Thyroid gland (tissue), 4 donors: Measurements from ENCODE around the gene BGLAP. TPM values are rescaled to one million over a fixed set of nuclear protein-coding genes. Genes with fewer than 3 reads are reported as not detected.

Experiments
- DNase-seq, 2 donors: peaks; one replicate each; pipeline ENCODE4 v3.0.0-alpha.2; 2019
- H3K27ac ChIP-seq, 3 donors: fragments of 200-600 bp; sonication (generic); 1 replicate in 2 of 3; 2 replicates in 1 of 3; pipeline ENCODE4 v1.5.1; 2016 to 2019; ENCODE audit warnings: mild to moderate bottlenecking in 1 of 3, moderate library complexity in 1 of 3
- H3K27me3 ChIP-seq: fragments of 200-600 bp; sonication (generic); one replicate; pipeline ENCODE4 v1.5.1; 2019
- H3K36me3 ChIP-seq, 2 donors: fragments of 200-600 bp; sonication (generic); one replicate each; pipeline ENCODE4 v1.5.1; 2016 to 2019
- H3K4me1 ChIP-seq, 2 donors: fragments of 200-600 bp; sonication (generic); one replicate each; pipeline ENCODE4 v1.5.1; 2017 to 2019
- H3K4me3 ChIP-seq, 3 donors: fragments of 200-600 bp; sonication (generic); replicated peaks in 1 of 3; 1 replicate in 2 of 3; 2 replicates in 1 of 3; pipeline ENCODE4 v1.5.1; 2016; ENCODE audit warnings: mild to moderate bottlenecking in 1 of 3
- H3K9me3 ChIP-seq: fragments of 200-600 bp; sonication (generic); one replicate; pipeline ENCODE4 v1.5.1; 2017
- CTCF ChIP-seq, 6 experiments: fragments of 200-600 bp in 3 of 6; fragments of 450-650 bp in 3 of 6; sonication (generic) in 3 of 6; IDR thresholded peaks; one replicate each; pipeline ENCODE4 v1.5.1; 2016 to 2019; ENCODE audit warnings: antibody characterized with exemption in 6 of 6, mild to moderate bottlenecking in 2 of 6, inconsistent platforms in 1 of 6, moderate library complexity in 1 of 6
- POLR2A ChIP-seq, 2 donors: fragments of 450-650 bp; IDR thresholded peaks; one replicate each; pipeline ENCODE4 v1.6.1; 2017; ENCODE audit warnings: antibody characterized with exemption in 2 of 2, mild to moderate bottlenecking in 2 of 2, moderate library complexity in 1 of 2
- WGBS, 2 donors: methylation state at CpG; one replicate each; pipeline ENCODE4 v1.1.5; 2017; 5-methylcytosine and 5-hydroxymethylcytosine counted together
- intact Hi-C: fragments of 100-400 bp; cut with DNase I; formaldehyde crosslinking; loops from one replicate; pipeline ENCODE4 v1.15.1; 2023
- total RNA-seq, 4 donors: library from RNA; depleted of rRNA; stranded (reverse); fragments of >200 nt; gene quantifications; one replicate each; pipeline ENCODE4 v1.2.3, GENCODE V29; 2016

BGLAP gene
- total RNA-seq, 4 donors from 2014 or later, result 1.0 to 4.4 (median 1.3) TPM; not detected in 1

- intact Hi-C loops, result no loop called here
- Histone ChIP-seq H3K27me3 (no peaks in the 10 kb centered on the region), H3K27ac (no peak overlapping the region), H3K4me3 (no peak overlapping the region), H3K9me3 (no peaks in the 10 kb centered on the region), H3K4me1 (no peaks in the 10 kb centered on the region), H3K36me3 (peaks cover 68 to 79% of the 10 kb centered on the region in 2 donors)
- 86 to 92% methylated on average over 3 of the region's 3 CpGs for WGBS, 2 donors
- TF ChIP-seq CTCF (IDR thresholded peaks at IDR 0.05), result no peak
- no peak for TF ChIP-seq POLR2A (IDR thresholded peaks at IDR 0.05)
- DNase-seq, result no peak
Measured at GRCh38 chr1:156259805-156260204, 17.8 kb downstream of the BGLAP start.

DNA sequence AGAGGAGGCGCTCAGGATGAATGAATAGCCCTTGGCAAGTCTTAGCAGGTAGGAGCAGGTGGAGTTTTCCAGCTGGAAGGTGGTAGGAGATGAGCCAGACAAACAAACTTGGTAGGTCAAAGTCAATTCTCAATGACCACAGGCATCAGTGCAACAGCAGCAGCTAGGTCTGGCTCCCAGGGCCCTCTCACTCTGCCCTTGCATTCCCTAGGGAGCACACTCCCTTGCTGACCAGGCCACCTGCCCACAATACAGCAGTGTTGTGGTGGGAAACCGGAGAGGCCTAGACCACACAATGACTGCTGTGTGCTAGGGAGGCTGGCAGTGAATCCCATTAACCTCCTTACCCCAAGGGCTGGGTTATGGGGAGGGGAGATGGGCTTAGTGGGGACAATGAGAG lies 18.9 kb downstream of the BGLAP start:
- intact Hi-C loops, result no loop called here
- H3K27ac ChIP-seq, result no peak overlapping the region
- no peaks in the 10 kb centered on the region for H3K9me3 ChIP-seq
- no peak for TF ChIP-seq POLR2A (IDR thresholded peaks at IDR 0.05)
- no peak for TF ChIP-seq CTCF (IDR thresholded peaks at IDR 0.05)
- H3K4me1 ChIP-seq, result no peaks in the 10 kb centered on the region
- no peaks in the 10 kb centered on the region for H3K27me3 ChIP-seq
- peaks cover 77 to 78% of the 10 kb centered on the region in 2 donors for H3K36me3 ChIP-seq
- no peak for DNase-seq
- WGBS, 2 donors, result 93 to 100% methylated on average over 2 of the region's 2 CpGs
- H3K4me3 ChIP-seq, result no peak overlapping the region

- TF ChIP-seq POLR2A (IDR thresholded peaks at IDR 0.05), result no peak
- no peak for TF ChIP-seq CTCF (IDR thresholded peaks at IDR 0.05)
- Histone ChIP-seq H3K27ac (no peak overlapping the region), H3K36me3 (peaks cover 82 to 85% of the 10 kb centered on the region in 2 donors)
Measured at GRCh38 chr1:156262461-156263287, 20.7 kb downstream of the BGLAP start.

DNA sequence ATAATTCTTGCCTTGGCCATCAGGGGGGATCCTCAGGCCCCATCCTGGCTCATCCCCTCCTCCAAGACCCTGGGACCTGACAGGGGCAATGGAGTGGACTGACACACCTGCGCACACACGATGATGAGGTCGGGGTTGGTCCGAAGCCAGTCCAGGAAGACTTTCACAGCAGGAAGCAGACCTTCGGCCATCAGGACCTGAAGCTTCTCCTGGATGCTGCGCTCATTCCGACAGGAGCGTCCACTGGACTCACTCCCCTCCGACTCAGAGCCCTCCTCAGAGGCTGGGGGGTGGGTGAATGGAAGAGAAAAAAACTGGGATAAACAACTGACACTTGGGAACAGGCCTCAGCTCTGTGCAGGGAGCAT lies 21.3 kb downstream of the BGLAP start:
- intact Hi-C loops, result no loop called here
- H3K36me3 ChIP-seq, result peaks cover 82 to 85% of the 10 kb centered on the region in 2 donors

More at GRCh38 chr1:156262461-156263287, 20.7 kb downstream of the BGLAP start:
- no peak for DNase-seq
- H3K4me3 ChIP-seq, result no peak overlapping the region
- H3K27me3 ChIP-seq, result no peaks in the 10 kb centered on the region
- H3K9me3 ChIP-seq, result no peaks in the 10 kb centered on the region
- intact Hi-C loops, result no loop called here
- 85 to 92% methylated on average over 9 of the region's 9 CpGs for WGBS, 2 donors
- H3K4me1 ChIP-seq, result no peaks in the 10 kb centered on the region

More for the DNA sequence above, 21.3 kb downstream of the BGLAP start:
- no peak overlapping the region for H3K27ac ChIP-seq
- no peak overlapping the region for H3K4me3 ChIP-seq
- WGBS, 2 donors, result 91 to 95% methylated on average over 9 of the region's 9 CpGs
- no peaks in the 10 kb centered on the region for H3K4me1 ChIP-seq
- no peaks in the 10 kb centered on the region for H3K9me3 ChIP-seq
- DNase-seq, result no peak
- TF ChIP-seq POLR2A (IDR thresholded peaks at IDR 0.05) (no peak), CTCF (IDR thresholded peaks at IDR 0.05) (no peak)
- H3K27me3 ChIP-seq, result no peaks in the 10 kb centered on the region
